GM19099 (cell line): Measurements from ENCODE around the gene RIN3.

ENCODE experiments used
- POLR2A ChIP-seq: IDR thresholded peaks from 3 replicates; pipeline ENCODE4 v1.6.1; 2011; ENCODE audit warnings: low read depth; ENCODE audit not compliant: insufficient read length; ENCODE audit errors: extremely low read depth

The RIN3 gene

GRCh38 chr14:92513966-92514843, 624 bp downstream of the RIN3 start:
- no peak for TF ChIP-seq POLR2A

- TF ChIP-seq POLR2A: no peak
Observed at GRCh38 chr14:92514844-92515514, 1.4 kb downstream of the RIN3 start.

- TF ChIP-seq POLR2A: no peak
Observed at GRCh38 chr14:92515546-92516343, 2.2 kb downstream of the RIN3 start.

GRCh38 chr14:92516344-92516965, 2.9 kb downstream of the RIN3 start:
- TF ChIP-seq POLR2A: no peak

- TF ChIP-seq POLR2A: no peak
Observed at GRCh38 chr14:92516966-92517506, 3.5 kb downstream of the RIN3 start.

- no peak for TF ChIP-seq POLR2A
Observed at GRCh38 chr14:92517761-92518160, 4.2 kb downstream of the RIN3 start.

GRCh38 chr14:92519246-92520101, 5.9 kb downstream of the RIN3 start:
- no peak for TF ChIP-seq POLR2A

- no peak for TF ChIP-seq POLR2A
Observed at GRCh38 chr14:92520102-92521057, 6.8 kb downstream of the RIN3 start.

- no peak for TF ChIP-seq POLR2A
Observed at GRCh38 chr14:92521058-92521415, 7.5 kb downstream of the RIN3 start.

GRCh38 chr14:92523752-92524151, 10.2 kb downstream of the RIN3 start:
- TF ChIP-seq POLR2A: no peak

GRCh38 chr14:92524602-92525185, 11.1 kb downstream of the RIN3 start:
- TF ChIP-seq POLR2A: no peak

GRCh38 chr14:92525322-92526095, 11.9 kb downstream of the RIN3 start:
- no peak for TF ChIP-seq POLR2A
